Testis (tissue), 3 donors: Measurements from ENCODE around the gene CNTN2. TPM values are rescaled to one million over a fixed set of nuclear protein-coding genes. Genes with fewer than 3 reads are reported as not detected.

Source experiments
- DNase-seq: peaks from one replicate; pipeline ENCODE4 v3.0.0-alpha.2; 2019
- H3K27ac ChIP-seq, 2 donors: fragments of 200-600 bp; sonication (generic); one replicate each; pipeline ENCODE4 v1.5.1; 2019
- H3K27me3 ChIP-seq: fragments of 200-600 bp; sonication (generic); one replicate; pipeline ENCODE4 v1.5.1; 2019
- H3K36me3 ChIP-seq: fragments of 200-600 bp; sonication (generic); one replicate; pipeline ENCODE4 v1.5.1; 2017; ENCODE audit warnings: low read depth; ENCODE audit errors: missing control alignments
- H3K4me1 ChIP-seq: fragments of 200-600 bp; sonication (generic); one replicate; pipeline ENCODE4 v1.5.1; 2019
- H3K4me3 ChIP-seq, 2 donors: fragments of 200-600 bp; sonication (generic); one replicate each; pipeline ENCODE4 v1.5.1; 2017 to 2019
- H3K9me3 ChIP-seq: fragments of 200-600 bp; sonication (generic); one replicate; pipeline ENCODE4 v1.5.1; 2017
- POLR2A ChIP-seq: fragments of 450-650 bp; IDR thresholded peaks from one replicate; pipeline ENCODE4 v1.6.1; 2017; ENCODE audit warnings: antibody characterized with exemption, mild to moderate bottlenecking, moderate library complexity
- WGBS, 2 donors: methylation state at CpG; one replicate each; pipeline ENCODE4 v1.1.5; 2018; 5-methylcytosine and 5-hydroxymethylcytosine counted together
- intact Hi-C: fragments of 100-400 bp; cut with DNase I; formaldehyde crosslinking; loops from one replicate; pipeline ENCODE4 v1.15.1; 2023; ENCODE audit warnings: low total_unique reads
- polyA plus RNA-seq: library from polyadenylated mRNA; stranded (reverse); fragments of 350-450 nt; fragmentation: Illumina TruSeq; extraction: RNeasy Lipid Tissue Mini Kit (QIAGEN cat#74804); gene quantifications from one replicate; pipeline ENCODE4 v1.2.3, GENCODE V29; 2014; ENCODE audit warnings: low read depth, low replicate concordance; ENCODE audit not compliant: insufficient read depth
- total RNA-seq, 2 donors: library from RNA; depleted of rRNA; stranded (reverse); fragments of >200 nt; gene quantifications; one replicate each; pipeline ENCODE4 v1.2.3, GENCODE V29; 2016
- TF ChIP-seq, protein P1 (sequence below), 3 experiments: fragments of 450-650 bp in 2 of 3; fragments of 200-600 bp in 1 of 3; sonication (generic) in 1 of 3; IDR thresholded peaks; one replicate each; pipeline ENCODE4 v1.5.1; 2016 to 2019; ENCODE audit warnings: antibody characterized with exemption in 3 of 3, mild to moderate bottlenecking in 2 of 3, moderate library complexity in 1 of 3

Gene CNTN2
- total and polyA plus RNA-seq, 3 donors from 2014 or later, result 16.4 to 31.9 (median 17.2) TPM

- DNase-seq, result no peak
- no peak for TF ChIP-seq POLR2A
- TF ChIP-seq, protein P1, sequence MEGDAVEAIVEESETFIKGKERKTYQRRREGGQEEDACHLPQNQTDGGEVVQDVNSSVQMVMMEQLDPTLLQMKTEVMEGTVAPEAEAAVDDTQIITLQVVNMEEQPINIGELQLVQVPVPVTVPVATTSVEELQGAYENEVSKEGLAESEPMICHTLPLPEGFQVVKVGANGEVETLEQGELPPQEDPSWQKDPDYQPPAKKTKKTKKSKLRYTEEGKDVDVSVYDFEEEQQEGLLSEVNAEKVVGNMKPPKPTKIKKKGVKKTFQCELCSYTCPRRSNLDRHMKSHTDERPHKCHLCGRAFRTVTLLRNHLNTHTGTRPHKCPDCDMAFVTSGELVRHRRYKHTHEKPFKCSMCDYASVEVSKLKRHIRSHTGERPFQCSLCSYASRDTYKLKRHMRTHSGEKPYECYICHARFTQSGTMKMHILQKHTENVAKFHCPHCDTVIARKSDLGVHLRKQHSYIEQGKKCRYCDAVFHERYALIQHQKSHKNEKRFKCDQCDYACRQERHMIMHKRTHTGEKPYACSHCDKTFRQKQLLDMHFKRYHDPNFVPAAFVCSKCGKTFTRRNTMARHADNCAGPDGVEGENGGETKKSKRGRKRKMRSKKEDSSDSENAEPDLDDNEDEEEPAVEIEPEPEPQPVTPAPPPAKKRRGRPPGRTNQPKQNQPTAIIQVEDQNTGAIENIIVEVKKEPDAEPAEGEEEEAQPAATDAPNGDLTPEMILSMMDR (IDR thresholded peaks at IDR 0.05), result no peak
- Histone ChIP-seq H3K27ac (no peak overlapping the region), H3K27me3 (no peaks in the 10 kb centered on the region), H3K9me3 (no peaks in the 10 kb centered on the region), H3K36me3 (no peaks in the 10 kb centered on the region), H3K4me1 (no peaks in the 10 kb centered on the region), H3K4me3 (no peak overlapping the region)
- WGBS, 2 donors, result 44 to 48% methylated on average over 4 of the region's 4 CpGs
- intact Hi-C loops, result no loop called here
Observed at GRCh38 chr1:205041001-205041715, 1.9 kb upstream of the CNTN2 start.

DNA sequence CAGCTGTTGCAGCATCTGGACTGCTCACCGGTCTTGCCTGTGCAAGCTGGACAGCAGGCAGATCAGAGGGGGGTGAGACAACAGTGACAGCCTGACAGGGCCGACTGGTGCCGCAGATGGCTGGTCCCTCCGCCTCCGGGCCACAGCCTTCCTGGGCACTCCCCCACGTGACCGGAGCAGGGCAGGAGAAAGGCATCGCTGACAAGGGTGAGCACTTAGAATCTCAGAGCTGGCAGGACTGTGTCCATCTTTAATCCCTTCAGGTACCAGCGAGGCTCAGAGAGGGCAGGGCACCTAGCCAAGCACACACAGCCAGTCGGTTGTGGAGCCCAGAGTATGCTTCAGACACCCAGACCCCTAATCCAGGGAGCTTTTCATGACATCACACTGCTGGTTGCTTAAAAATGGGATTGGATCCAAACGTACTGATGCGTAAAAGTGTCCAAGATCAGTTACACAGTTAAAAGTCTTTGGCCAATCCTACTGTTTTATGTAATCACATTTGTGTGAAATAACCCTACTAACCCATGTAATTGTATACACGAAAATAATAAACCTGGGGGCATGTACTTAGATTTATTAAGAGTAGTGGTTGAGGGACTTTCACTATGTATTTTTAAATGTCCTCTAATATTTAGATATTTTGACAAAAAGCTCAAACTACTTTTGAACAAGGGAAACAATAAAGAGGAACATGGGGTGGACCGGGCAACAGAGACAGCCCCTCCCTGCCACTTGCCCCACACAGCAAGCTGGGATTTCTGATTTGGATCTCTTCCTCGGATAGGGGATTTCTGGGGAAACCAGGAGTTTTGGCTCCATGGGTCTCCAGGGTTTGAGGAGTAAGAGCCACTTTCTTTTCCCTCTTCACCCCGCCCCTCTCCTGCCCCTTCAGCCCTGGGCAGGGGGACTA lies 758 bp upstream of the CNTN2 start:
- TF ChIP-seq, protein P1 (IDR thresholded peaks at IDR 0.05), result no peak
- TF ChIP-seq POLR2A, result no peak
- 55 to 71% methylated on average over 6 to 16 of the region's 16 CpGs for WGBS, 2 donors
- H3K4me1 ChIP-seq, result no peaks in the 10 kb centered on the region
- no peaks in the 10 kb centered on the region for H3K36me3 ChIP-seq
- no peaks in the 10 kb centered on the region for H3K27me3 ChIP-seq
- no peak overlapping the region for H3K4me3 ChIP-seq
- H3K9me3 ChIP-seq, result no peaks in the 10 kb centered on the region
- H3K27ac ChIP-seq, result no peak overlapping the region
- intact Hi-C loops, result no loop called here
- no peak for DNase-seq

- no peaks in the 10 kb centered on the region for H3K27me3 ChIP-seq
- intact Hi-C loops, result no loop called here
- H3K9me3 ChIP-seq, result no peaks in the 10 kb centered on the region
- 60 to 64% methylated on average over 4 of the region's 4 CpGs for WGBS, 2 donors
- no peak for DNase-seq
- H3K36me3 ChIP-seq, result no peaks in the 10 kb centered on the region
- H3K4me3 ChIP-seq, result no peak overlapping the region
- no peaks in the 10 kb centered on the region for H3K4me1 ChIP-seq
- H3K27ac ChIP-seq, result no peak overlapping the region
- TF ChIP-seq, protein P1 (IDR thresholded peaks at IDR 0.05), result no peak
- no peak for TF ChIP-seq POLR2A
Observed at GRCh38 chr1:205043866-205044265, 854 bp downstream of the CNTN2 start.

DNA sequence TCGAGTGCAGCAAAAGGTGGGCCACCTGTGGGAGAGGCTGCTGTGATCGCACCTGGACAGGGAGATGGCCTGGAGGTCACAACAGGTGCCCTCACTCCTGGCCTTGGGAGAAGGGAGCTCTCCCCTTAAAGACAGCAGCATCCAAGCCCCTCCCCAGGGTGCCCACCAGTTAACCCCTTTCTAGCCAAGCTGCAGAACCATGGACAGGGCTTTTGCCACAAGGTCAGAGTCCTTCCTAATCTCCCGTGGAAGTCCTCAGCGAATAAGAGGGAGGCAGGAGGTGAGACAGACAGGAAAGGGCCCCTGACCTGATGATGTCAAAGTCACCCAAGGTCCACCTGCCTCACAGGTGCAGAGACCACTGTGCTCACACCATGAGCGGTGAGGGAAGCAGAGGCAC lies 1.7 kb downstream of the CNTN2 start:
- Histone ChIP-seq H3K36me3 (no peaks in the 10 kb centered on the region), H3K9me3 (no peaks in the 10 kb centered on the region), H3K27me3 (no peaks in the 10 kb centered on the region), H3K4me3 (no peak overlapping the region), H3K27ac (no peak overlapping the region), H3K4me1 (no peaks in the 10 kb centered on the region)
- 52 to 72% methylated on average over 3 to 5 of the region's 5 CpGs for WGBS, 2 donors
- no peak for DNase-seq
- intact Hi-C loops, result no loop called here
- TF ChIP-seq, protein P1 (IDR thresholded peaks at IDR 0.05), result no peak
- TF ChIP-seq POLR2A, result no peak
